ENCODE results near the gene LKAAEAR1. TPM values are rescaled to one million over a fixed set of nuclear protein-coding genes. Genes with fewer than 3 reads are reported as not detected.

LKAAEAR1 gene
- total and polyA plus RNA-seq, 2 experiments from 2014 or later = 1.8 TPM; not detected in 1

DNA sequence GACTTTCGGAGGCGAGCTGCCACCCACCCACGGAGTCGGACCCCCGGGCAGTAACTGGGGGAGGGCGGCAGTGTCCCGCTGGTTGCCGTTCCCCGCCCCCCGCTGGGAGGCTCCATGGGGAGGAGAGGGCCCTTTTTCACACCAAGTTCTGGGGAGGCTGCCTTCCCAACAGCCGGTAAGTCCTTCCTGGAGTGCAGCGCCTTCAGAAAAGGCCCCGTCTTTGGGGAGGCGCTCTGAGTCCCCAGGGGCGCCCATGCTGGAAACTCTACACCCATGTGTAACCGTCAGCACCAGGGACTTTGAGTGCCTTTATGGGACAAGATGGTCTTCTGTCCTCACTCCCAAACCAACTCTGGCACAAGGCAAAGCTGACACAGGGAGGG lies 34.3 kb downstream of the LKAAEAR1 start:
- H3K4me1 ChIP-seq (ENCODE audit: insufficient read depth) = peaks cover 19% of the 10 kb centered on the region
- DNase-seq (ENCODE audit: low spot score) (no peak), ATAC-seq (no peak; the same call in 2 of the 3 replicates)
- no peak overlapping the region for H2AFZ ChIP-seq
- H3K27ac Mint-ChIP-seq = no peak overlapping the region
- H3F3A ChIP-seq (replicated peaks; ENCODE audit: low read depth) = 0 out of 2 replicates have a peak, but pooled peaks cover 6% of the 10 kb centered on the region
- H3K27me3 Mint-ChIP-seq (ENCODE audit: insufficient read depth, low read depth, poor library complexity) = peaks cover 67% of the 10 kb centered on the region
- H3K27me3 ChIP-seq (ENCODE audit: insufficient read depth) = peaks cover 56% of the 10 kb centered on the region
- H3K36me3 ChIP-seq (ENCODE audit: insufficient read depth) = no peaks in the 10 kb centered on the region
- peak overlapping the region; percentile 54 for H3K4me3 Mint-ChIP-seq
- H3K9me3 Mint-ChIP-seq = no peaks in the 10 kb centered on the region
- H3K9me2 ChIP-seq (ENCODE audit: insufficient read depth) = no peaks in the 10 kb centered on the region
- no peaks in the 10 kb centered on the region for H3K36me3 Mint-ChIP-seq (ENCODE audit: low read depth)
- no peak overlapping the region for H3K27ac ChIP-seq (ENCODE audit: low read depth)
- TF ChIP-seq EZH2 (IDR thresholded peaks at IDR 0.05; ENCODE audit: low read depth, unreplicated experiment) (peak; percentile 79), ZNF114 (CRISPR knock-in tag; IDR thresholded peaks at IDR 0.05) (no peak)
- TF ChIP-seq, protein P1, sequence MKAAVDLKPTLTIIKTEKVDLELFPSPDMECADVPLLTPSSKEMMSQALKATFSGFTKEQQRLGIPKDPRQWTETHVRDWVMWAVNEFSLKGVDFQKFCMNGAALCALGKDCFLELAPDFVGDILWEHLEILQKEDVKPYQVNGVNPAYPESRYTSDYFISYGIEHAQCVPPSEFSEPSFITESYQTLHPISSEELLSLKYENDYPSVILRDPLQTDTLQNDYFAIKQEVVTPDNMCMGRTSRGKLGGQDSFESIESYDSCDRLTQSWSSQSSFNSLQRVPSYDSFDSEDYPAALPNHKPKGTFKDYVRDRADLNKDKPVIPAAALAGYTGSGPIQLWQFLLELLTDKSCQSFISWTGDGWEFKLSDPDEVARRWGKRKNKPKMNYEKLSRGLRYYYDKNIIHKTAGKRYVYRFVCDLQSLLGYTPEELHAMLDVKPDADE (IDR thresholded peaks at IDR 0.05) = no peak
- peak overlapping the region; percentile 73; the same call in 1 of the 2 replicates for H3K4me2 ChIP-seq
- peak overlapping the region; percentile 41 for H3K4me3 ChIP-seq
- H3K4me1 Mint-ChIP-seq = peaks cover 30% of the 10 kb centered on the region
- no peaks in the 10 kb centered on the region for H4K20me1 ChIP-seq (replicated peaks; ENCODE audit: insufficient read depth)
- no peaks in the 10 kb centered on the region for H3K79me2 ChIP-seq (replicated peaks; ENCODE audit: insufficient read depth)

DNA sequence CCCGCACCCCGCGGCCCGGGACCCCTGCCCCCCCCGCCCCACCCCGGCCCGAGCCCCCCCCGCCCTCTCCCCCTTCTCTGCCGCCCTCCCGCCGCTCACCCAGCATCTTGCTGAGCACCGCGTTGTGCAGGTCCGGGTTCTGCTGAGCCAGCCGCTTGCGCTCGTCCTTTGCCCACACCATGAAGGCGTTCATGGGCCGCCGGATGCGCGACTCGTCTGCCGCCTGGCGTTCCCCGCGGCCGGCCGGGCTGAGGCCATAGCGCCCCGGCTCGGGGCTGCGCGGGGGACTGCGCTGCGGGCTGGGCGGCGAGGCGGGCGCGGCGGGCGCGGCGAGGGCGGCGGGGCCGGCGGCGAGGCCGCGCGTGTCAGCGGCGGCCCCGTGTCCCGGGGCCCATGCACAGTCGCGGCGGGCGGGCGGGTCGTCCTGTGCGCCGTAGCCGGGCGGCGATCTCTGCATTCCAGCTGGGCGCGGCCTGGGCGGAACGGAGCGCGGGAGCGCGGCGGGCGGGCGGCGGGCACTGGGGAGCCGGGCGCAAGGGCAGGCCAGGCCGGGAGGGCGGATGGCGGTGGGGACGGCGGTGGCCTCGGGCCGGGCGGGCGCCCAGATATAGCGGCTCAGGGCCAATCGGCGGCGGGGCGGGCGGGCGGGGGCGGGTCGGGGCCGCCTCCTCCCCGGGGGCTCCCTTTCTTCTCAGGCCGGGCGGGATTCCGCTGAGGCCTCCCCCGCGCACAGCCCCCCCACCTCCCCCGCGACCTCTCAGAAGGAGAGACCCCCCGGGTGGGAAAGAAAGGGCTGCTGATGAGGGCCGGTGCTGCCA lies 34.9 kb downstream of the LKAAEAR1 start, which contains the start of gene SOX18:
Gene SOX18 (minus strand): TSS at position 580 of the 818 bp plus-strand sequence. CDS start 123 bp downstream, at position 457.
- Mint-ChIP-seq H3K4me3 (peak within 1 kb of the TSS; percentile 54), H3K4me1 (peaks cover 25% of the 10 kb centered on the region), H3K36me3 (ENCODE audit: low read depth) (no peaks in the 10 kb centered on the region), H3K27me3 (ENCODE audit: insufficient read depth, low read depth, poor library complexity) (peaks cover 68% of the 10 kb centered on the region), H3K27ac (no peak within 1 kb of the TSS), H3K9me3 (no peaks in the 10 kb centered on the region)
- Histone ChIP-seq H4K20me1 (replicated peaks; ENCODE audit: insufficient read depth) (no peaks in the 10 kb centered on the region), H3K9me2 (ENCODE audit: insufficient read depth) (no peaks in the 10 kb centered on the region), H3K4me3 (peak within 1 kb of the TSS; percentile 53), H3K36me3 (ENCODE audit: insufficient read depth) (no peaks in the 10 kb centered on the region), H3F3A (replicated peaks; ENCODE audit: low read depth) (0 out of 2 replicates have a peak, but pooled peaks cover 10% of the 10 kb centered on the region), H3K4me2 (peak within 1 kb of the TSS; percentile 76; the same call in 1 of the 2 replicates), H3K27ac (ENCODE audit: low read depth) (no peak within 1 kb of the TSS), H3K79me2 (replicated peaks; ENCODE audit: insufficient read depth) (no peaks in the 10 kb centered on the region), H2AFZ (no peak within 1 kb of the TSS), H3K27me3 (ENCODE audit: insufficient read depth) (peaks cover 62% of the 10 kb centered on the region), H3K4me1 (ENCODE audit: insufficient read depth) (peaks cover 16% of the 10 kb centered on the region)
- DNase-seq (ENCODE audit: low spot score) (peak; percentile 76), ATAC-seq (peak; percentile 9)
- TF ChIP-seq, protein P2, sequence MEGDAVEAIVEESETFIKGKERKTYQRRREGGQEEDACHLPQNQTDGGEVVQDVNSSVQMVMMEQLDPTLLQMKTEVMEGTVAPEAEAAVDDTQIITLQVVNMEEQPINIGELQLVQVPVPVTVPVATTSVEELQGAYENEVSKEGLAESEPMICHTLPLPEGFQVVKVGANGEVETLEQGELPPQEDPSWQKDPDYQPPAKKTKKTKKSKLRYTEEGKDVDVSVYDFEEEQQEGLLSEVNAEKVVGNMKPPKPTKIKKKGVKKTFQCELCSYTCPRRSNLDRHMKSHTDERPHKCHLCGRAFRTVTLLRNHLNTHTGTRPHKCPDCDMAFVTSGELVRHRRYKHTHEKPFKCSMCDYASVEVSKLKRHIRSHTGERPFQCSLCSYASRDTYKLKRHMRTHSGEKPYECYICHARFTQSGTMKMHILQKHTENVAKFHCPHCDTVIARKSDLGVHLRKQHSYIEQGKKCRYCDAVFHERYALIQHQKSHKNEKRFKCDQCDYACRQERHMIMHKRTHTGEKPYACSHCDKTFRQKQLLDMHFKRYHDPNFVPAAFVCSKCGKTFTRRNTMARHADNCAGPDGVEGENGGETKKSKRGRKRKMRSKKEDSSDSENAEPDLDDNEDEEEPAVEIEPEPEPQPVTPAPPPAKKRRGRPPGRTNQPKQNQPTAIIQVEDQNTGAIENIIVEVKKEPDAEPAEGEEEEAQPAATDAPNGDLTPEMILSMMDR (conservative IDR thresholded peaks at IDR 0.05; ENCODE audit: low read depth in 2 of 2) = 0 out of 4 replicates have a peak, but pooled peaks of 1 of the 2 experiments have one; percentile 6
- TF ChIP-seq CREB1 (CRISPR knock-in tag; IDR thresholded peaks at IDR 0.05; ENCODE audit: low read depth) = no peak
- TF ChIP-seq ZNF331 (CRISPR knock-in tag; IDR thresholded peaks at IDR 0.05; ENCODE audit: low read depth) = no peak
